B cell (primary cell): ENCODE data around the gene PIGR. TPM values are rescaled to one million over a fixed set of nuclear protein-coding genes. Genes with fewer than 3 reads are reported as not detected.

Experiments
- ATAC-seq: fragments of 200-7000 bp; cut with Tn5 transposase; one replicate; pipeline ENCODE4 v1.10.0; 2021; ENCODE audit warnings: low read depth, mild to moderate bottlenecking, moderate number of reproducible peaks, moderate library complexity
- CTCF ChIA-PET: fragments of 350-600 bp; sonication (Branson Sonifier 250); formaldehyde crosslinking; loops from one replicate; lab custom pipeline; 2021; ENCODE audit warnings: antibody characterized with exemption, inconsistent platforms; lab: Charles Lee
- POLR2A ChIA-PET: fragments of 350-600 bp; sonication (Branson Sonifier 250); formaldehyde crosslinking; loops from one replicate; lab custom pipeline; 2021; ENCODE audit warnings: antibody characterized with exemption; lab: Charles Lee
- DNase-seq: peaks from one replicate; pipeline ENCODE4 v3.0.0; 2013
- H2AFZ ChIP-seq: 2 replicates; pipeline ENCODE4 v1.6.1; 2012; ENCODE audit warnings: mild to moderate bottlenecking, low read depth, low read length; ENCODE audit not compliant: insufficient read depth, poor library complexity, severe bottlenecking
- H3K27ac ChIP-seq, 2 donors: 1 replicate in 1 of 2; 2 replicates in 1 of 2; pipeline ENCODE4 v1.5.1; 2012 to 2013; ENCODE audit warnings: low read length in 2 of 2, mild to moderate bottlenecking in 2 of 2, moderate library complexity in 1 of 2
- H3K27me3 ChIP-seq, 4 experiments: fragments of 200-600 bp in 1 of 4; sonication (generic) in 1 of 4; replicated peaks in 1 of 4; 1 replicate in 2 of 4; 2 replicates in 2 of 4; pipeline versions ENCODE4 v1.6.1 to v1.7.0; 2013 to 2016; ENCODE audit warnings: low read length in 3 of 4, mild to moderate bottlenecking in 2 of 4, mixed read lengths in 1 of 4, moderate library complexity in 1 of 4; ENCODE audit not compliant: insufficient read depth in 4 of 4, control insufficient read depth in 3 of 4; ENCODE audit errors: control extremely low read depth in 1 of 4
- H3K36me3 ChIP-seq, 2 experiments: replicated peaks in 1 of 2; 1 replicate in 1 of 2; 2 replicates in 1 of 2; pipeline versions ENCODE4 v1.6.1 to v1.7.1; 2013; ENCODE audit warnings: low read length in 1 of 2; ENCODE audit not compliant: insufficient read depth in 2 of 2, control insufficient read depth in 1 of 2; ENCODE audit errors: control extremely low read depth in 1 of 2, extremely low read depth in 1 of 2
- H3K4me1 ChIP-seq, 2 donors: fragments of 200-600 bp in 1 of 2; sonication (generic) in 1 of 2; 1 replicate in 1 of 2; 2 replicates in 1 of 2; pipeline versions ENCODE4 v1.5.1 to v1.6.1; 2013 to 2017; ENCODE audit warnings: low read length in 2 of 2; ENCODE audit not compliant: control insufficient read depth in 2 of 2, insufficient read depth in 2 of 2
- H3K4me2 ChIP-seq: replicated peaks from 2 replicates; pipeline ENCODE3; 2012; ENCODE audit warnings: mild to moderate bottlenecking, low read depth, low read length; ENCODE audit not compliant: poor library complexity, severe bottlenecking
- H3K4me3 ChIP-seq, 5 experiments: fragments of 200-600 bp in 1 of 5; sonication (generic) in 1 of 5; 1 replicate in 3 of 5; 2 replicates in 2 of 5; pipeline versions ENCODE4 v1.5.1 to v1.7.0; 2011 to 2016; ENCODE audit warnings: low read length in 4 of 5, mild to moderate bottlenecking in 4 of 5, low read depth in 2 of 5, control low read depth in 1 of 5, moderate library complexity in 1 of 5; ENCODE audit not compliant: insufficient read depth in 1 of 5; ENCODE audit errors: control extremely low read depth in 1 of 5, extremely low read depth in 1 of 5
- H3K79me2 ChIP-seq: fragments of 200-600 bp; sonication (generic); one replicate; pipeline ENCODE4 v1.6.0; 2016; ENCODE audit warnings: low read length; ENCODE audit not compliant: control insufficient read depth, insufficient read depth
- H3K9ac ChIP-seq: fragments of 200-600 bp; sonication (generic); 2 replicates; pipeline ENCODE4 v1.6.1; 2017; ENCODE audit warnings: mild to moderate bottlenecking, low read length, moderate library complexity
- H3K9me3 ChIP-seq, 3 donors: one replicate each; pipeline versions ENCODE4 v1.6.1 to v1.7.1; 2013; ENCODE audit warnings: low read length in 2 of 3; ENCODE audit not compliant: control insufficient read depth in 2 of 3, insufficient read depth in 1 of 3; ENCODE audit errors: control extremely low read depth in 1 of 3
- H4K20me1 ChIP-seq: 2 replicates; pipeline ENCODE4 v1.6.0; 2012; ENCODE audit warnings: mild to moderate bottlenecking, low read length; ENCODE audit not compliant: insufficient read depth, control insufficient read depth, poor library complexity, severe bottlenecking
- H3K27ac Mint-ChIP-seq: one replicate; pipeline ENCODE4 v1.8.0; 2021; ENCODE audit warnings: mixed read lengths
- H3K27me3 Mint-ChIP-seq: one replicate; pipeline ENCODE4 v1.8.0; 2021; ENCODE audit warnings: mixed read lengths
- H3K4me1 Mint-ChIP-seq: one replicate; pipeline ENCODE4 v1.8.0; 2021; ENCODE audit warnings: mixed read lengths
- H3K4me3 Mint-ChIP-seq: one replicate; pipeline ENCODE4 v1.8.0; 2021; ENCODE audit warnings: mixed read lengths
- H3K9me3 Mint-ChIP-seq: one replicate; pipeline ENCODE4 v1.8.0; 2022; ENCODE audit warnings: mixed read lengths; ENCODE audit not compliant: insufficient read depth
- CTCF ChIP-seq: fragments of 200-600 bp; IDR thresholded peaks from one replicate; pipeline ENCODE4 v1.8.0; 2022; ENCODE audit warnings: antibody characterized with exemption, mild to moderate bottlenecking
- EZH2 ChIP-seq: IDR thresholded peaks from 2 replicates; pipeline ENCODE4 v1.6.1; 2012; ENCODE audit warnings: borderline replicate concordance, low read depth, mild to moderate bottlenecking, moderate library complexity, low read length; ENCODE audit not compliant: insufficient read depth, poor library complexity, severe bottlenecking
- WGBS: methylation state at CpG from one replicate; pipeline ENCODE4 v1.1.5; 2013; ENCODE audit warnings: missing lambda C conversion rate; ENCODE audit not compliant: insufficient coverage; 5-methylcytosine and 5-hydroxymethylcytosine counted together
- intact Hi-C: fragments of 100-400 bp; cut with micrococcal nuclease; formaldehyde crosslinking; loops from one replicate; pipeline ENCODE4 v1.10.0; 2022
- polyA plus RNA-seq: library from polyadenylated mRNA; depleted of rRNA; stranded (reverse); fragments of >200 nt; gene quantifications from 2 replicates; pipeline ENCODE4 v1.2.3, GENCODE V29; 2012
- total RNA-seq, 2 donors: library from RNA; stranded (reverse); fragments of 120-200 nt in 1 of 2; gene quantifications; 1 replicate in 1 of 2; 2 replicates in 1 of 2; pipeline versions ENCODE4 v1.2.3 to v1.2.4, GENCODE V29; 2013 to 2022

PIGR gene
- total and polyA plus RNA-seq, 2 donors (not counting 1 experiment from before 2014, with no cell fraction given), result 0.31 to 1.1 TPM

- H3K79me2 ChIP-seq, result no peaks in the 10 kb centered on the region
- POLR2A ChIA-PET, result interaction anchor here (1.2 kb wide), 1 partner anchor 23 kb away, joined by 3 read pairs; no protein-coding TSS in a partner anchor
- no peak overlapping the region for H3K27ac Mint-ChIP-seq
- H3K4me3 ChIP-seq, result no peak overlapping the region
- H3K27ac ChIP-seq, result no peak overlapping the region
- H3K4me3 Mint-ChIP-seq, result no peak overlapping the region
- no peaks in the 10 kb centered on the region for H3K36me3 ChIP-seq
- no peak for TF ChIP-seq EZH2
- CTCF ChIA-PET, result interaction anchor here (1.0 to 5.3 kb wide), 4 partner anchors 16 to 140 kb away, joined by 3 to 39 read pairs (median 4); partner anchors contain the start of gene IL20
- no peak overlapping the region for H2AFZ ChIP-seq
- H3K9ac ChIP-seq, result no peak overlapping the region
- WGBS, result 6% methylated on average over 3 of the region's 4 CpGs
- DNase-seq (no peak), ATAC-seq (no peak)
- no peaks in the 10 kb centered on the region for H3K9me3 Mint-ChIP-seq
- H3K27me3 Mint-ChIP-seq, result peaks cover 8% of the 10 kb centered on the region
- intact Hi-C loops, result no loop called here
- no peaks in the 10 kb centered on the region for H4K20me1 ChIP-seq
- H3K4me2 ChIP-seq, result no peak overlapping the region
- peaks cover 11 to 12% of the 10 kb centered on the region in 2 donors for H3K4me1 ChIP-seq
- peaks cover 32% of the 10 kb centered on the region for H3K4me1 Mint-ChIP-seq
- peaks cover 0 to 5% (median 0%) of the 10 kb centered on the region in 4 experiments for H3K27me3 ChIP-seq
- peaks cover 0 to 6% (median 4%) of the 10 kb centered on the region in 3 donors for H3K9me3 ChIP-seq
Measured at GRCh38 chr1:206949208-206949607, 2.9 kb upstream of the PIGR start.

GRCh38 chr1:206947255-206947654, 989 bp upstream of the PIGR start:
- POLR2A ChIA-PET, result no interaction called here
- WGBS, result no CpG with 5 or more reads among the region's 3 CpGs
- H3K4me3 Mint-ChIP-seq, result no peak overlapping the region

More at GRCh38 chr1:206947255-206947654, 989 bp upstream of the PIGR start:
- Mint-ChIP-seq H3K9me3 (no peaks in the 10 kb centered on the region), H3K27me3 (peaks cover 8% of the 10 kb centered on the region), H3K4me1 (peaks cover 27% of the 10 kb centered on the region), H3K27ac (no peak overlapping the region)
- Histone ChIP-seq H4K20me1 (no peaks in the 10 kb centered on the region), H3K79me2 (no peaks in the 10 kb centered on the region), H3K27me3 (peaks cover 0 to 5% (median 2%) of the 10 kb centered on the region in 4 experiments), H2AFZ (no peak overlapping the region), H3K4me3 (no peak overlapping the region), H3K9me3 (peaks cover 0 to 6% (median 4%) of the 10 kb centered on the region in 3 donors), H3K27ac (no peak overlapping the region), H3K36me3 (no peaks in the 10 kb centered on the region), H3K9ac (no peak overlapping the region), H3K4me2 (no peak overlapping the region), H3K4me1 (peaks cover 7 to 12% of the 10 kb centered on the region in 2 donors)
- CTCF ChIA-PET, result interaction anchor here (1.1 to 5.3 kb wide), 4 partner anchors 14 to 468 kb away, joined by 3 to 39 read pairs (median 4); no protein-coding TSS in a partner anchor
- ATAC-seq (no peak), DNase-seq (no peak)
- TF ChIP-seq EZH2 (no peak), CTCF (no peak)
- intact Hi-C loops, result no loop called here
